Measurements from ENCODE around the gene ADPRH. TPM values are rescaled to one million over a fixed set of nuclear protein-coding genes. Genes with fewer than 3 reads are reported as not detected.

Gene ADPRH
- total RNA-seq, 4 donors from 2014 or later: 1.3 to 3.9 (median 2.3) TPM

DNA sequence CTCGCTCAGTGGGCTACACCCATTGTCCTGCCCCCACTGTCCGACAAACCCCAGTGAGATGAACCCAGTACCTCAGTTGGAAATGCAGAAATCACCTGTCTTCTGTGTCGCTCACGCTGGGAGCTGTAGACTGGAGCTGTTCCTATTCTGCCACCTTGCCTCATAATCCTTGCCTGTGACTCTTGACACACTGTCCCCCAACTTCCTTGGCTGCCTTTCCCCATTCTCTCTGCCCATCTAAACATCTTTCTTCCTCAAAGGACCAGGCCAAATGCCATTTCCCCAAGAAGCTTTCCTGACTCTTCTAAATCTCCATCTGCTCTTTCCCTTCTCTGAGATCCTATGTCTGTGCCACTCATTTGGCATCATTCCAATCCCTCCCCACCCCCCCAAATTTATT is 10.1 kb upstream of the ADPRH start:
- DNase-seq (ENCODE audit: low spot score in 2 of 2): no peak
- WGBS: 84% methylated on average over 4 of the region's 4 CpGs
- TF ChIP-seq POLR2AphosphoS5 (IDR thresholded peaks at IDR 0.05): no peak
- no peak for TF ChIP-seq EP300 (IDR thresholded peaks at IDR 0.05)
- TF ChIP-seq, protein P1, sequence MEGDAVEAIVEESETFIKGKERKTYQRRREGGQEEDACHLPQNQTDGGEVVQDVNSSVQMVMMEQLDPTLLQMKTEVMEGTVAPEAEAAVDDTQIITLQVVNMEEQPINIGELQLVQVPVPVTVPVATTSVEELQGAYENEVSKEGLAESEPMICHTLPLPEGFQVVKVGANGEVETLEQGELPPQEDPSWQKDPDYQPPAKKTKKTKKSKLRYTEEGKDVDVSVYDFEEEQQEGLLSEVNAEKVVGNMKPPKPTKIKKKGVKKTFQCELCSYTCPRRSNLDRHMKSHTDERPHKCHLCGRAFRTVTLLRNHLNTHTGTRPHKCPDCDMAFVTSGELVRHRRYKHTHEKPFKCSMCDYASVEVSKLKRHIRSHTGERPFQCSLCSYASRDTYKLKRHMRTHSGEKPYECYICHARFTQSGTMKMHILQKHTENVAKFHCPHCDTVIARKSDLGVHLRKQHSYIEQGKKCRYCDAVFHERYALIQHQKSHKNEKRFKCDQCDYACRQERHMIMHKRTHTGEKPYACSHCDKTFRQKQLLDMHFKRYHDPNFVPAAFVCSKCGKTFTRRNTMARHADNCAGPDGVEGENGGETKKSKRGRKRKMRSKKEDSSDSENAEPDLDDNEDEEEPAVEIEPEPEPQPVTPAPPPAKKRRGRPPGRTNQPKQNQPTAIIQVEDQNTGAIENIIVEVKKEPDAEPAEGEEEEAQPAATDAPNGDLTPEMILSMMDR (IDR thresholded peaks at IDR 0.05): no peak
- no peak for TF ChIP-seq POLR2A (IDR thresholded peaks at IDR 0.05)

DNA sequence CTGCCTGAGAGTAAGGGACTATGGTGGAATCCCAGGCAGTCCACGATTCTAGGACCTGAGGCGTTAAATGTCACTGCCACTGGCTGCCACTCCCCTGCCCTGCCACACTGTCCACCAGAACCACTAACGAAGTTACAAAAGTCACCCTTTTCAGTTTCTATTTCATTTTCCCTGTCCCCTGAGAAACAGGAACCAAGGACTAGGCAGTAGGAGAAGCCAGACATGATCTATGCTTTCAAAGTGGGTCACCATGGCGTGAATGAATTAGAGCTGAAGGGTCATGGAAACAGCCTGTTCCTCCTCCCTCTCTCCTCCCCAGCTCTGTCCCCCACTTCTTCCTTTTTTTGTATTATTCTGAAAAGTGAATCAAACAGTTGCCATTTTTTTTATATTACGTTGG is 9.1 kb upstream of the ADPRH start:
- no peak for DNase-seq (ENCODE audit: low spot score in 2 of 2)
- Histone ChIP-seq H3K27me3 (no peaks in the 10 kb centered on the region), H3K9me3 (no peaks in the 10 kb centered on the region), H3K4me1 (no peaks in the 10 kb centered on the region), H3K4me3 (no peak overlapping the region), H3K27ac (no peak overlapping the region), H3K36me3 (no peaks in the 10 kb centered on the region)
- WGBS: 73% methylated on average over 5 of the region's 5 CpGs
- no peak for TF ChIP-seq EP300 (IDR thresholded peaks at IDR 0.05)
- TF ChIP-seq POLR2AphosphoS5 (IDR thresholded peaks at IDR 0.05): no peak
- TF ChIP-seq, protein P1 (IDR thresholded peaks at IDR 0.05): no peak
- no peak for TF ChIP-seq POLR2A (IDR thresholded peaks at IDR 0.05)

More for the DNA sequence above, 10.1 kb upstream of the ADPRH start:
- no peak overlapping the region for H3K27ac ChIP-seq
- no peaks in the 10 kb centered on the region for H3K27me3 ChIP-seq
- no peak overlapping the region for H3K4me3 ChIP-seq
- no peaks in the 10 kb centered on the region for H3K4me1 ChIP-seq
- H3K9me3 ChIP-seq: no peaks in the 10 kb centered on the region
- no peaks in the 10 kb centered on the region for H3K36me3 ChIP-seq

DNA sequence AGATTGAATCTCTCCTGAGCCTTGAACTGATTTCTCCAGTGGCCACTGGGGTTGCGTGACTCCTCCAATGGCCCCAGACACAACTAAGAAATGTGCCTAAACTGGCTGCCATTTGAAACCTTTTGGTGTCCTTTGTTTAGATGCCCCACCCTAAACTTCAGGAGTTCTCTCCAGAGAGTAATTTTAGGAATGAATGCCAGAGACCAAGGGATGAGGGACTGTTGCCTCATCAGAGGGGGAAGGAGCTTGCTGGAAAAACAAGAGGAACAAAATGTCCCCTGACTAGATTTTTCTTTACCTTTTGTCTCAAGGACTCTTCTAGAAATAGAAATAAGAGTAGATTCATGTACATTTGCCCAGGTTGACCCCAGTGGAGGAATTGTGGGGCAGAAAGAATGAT is 8.1 kb upstream of the ADPRH start:
- TF ChIP-seq EP300 (IDR thresholded peaks at IDR 0.05) (no peak), POLR2A (IDR thresholded peaks at IDR 0.05) (no peak), POLR2AphosphoS5 (IDR thresholded peaks at IDR 0.05) (no peak)
- TF ChIP-seq, protein P1 (IDR thresholded peaks at IDR 0.05): no peak

DNA sequence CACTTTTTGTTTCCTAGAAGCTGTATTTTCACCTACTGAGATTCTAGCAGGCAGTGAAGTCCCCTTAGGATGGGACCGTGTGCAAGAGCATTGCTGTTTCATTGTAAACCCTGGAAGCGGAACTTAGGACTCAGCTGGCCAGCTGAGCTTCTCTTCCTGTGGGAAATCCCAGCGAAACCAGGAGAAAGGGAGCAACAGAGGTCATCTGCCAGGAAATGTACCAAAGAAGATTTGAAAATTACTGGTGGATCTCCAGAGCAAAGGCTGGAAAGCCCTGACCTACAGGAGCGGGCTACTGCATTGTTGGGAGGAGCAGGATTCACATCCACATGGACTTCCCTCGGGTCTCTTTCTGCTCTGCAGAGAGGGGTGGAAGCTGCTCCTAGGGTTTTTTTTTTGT is 7.6 kb upstream of the ADPRH start:
- no peaks in the 10 kb centered on the region for H3K4me1 ChIP-seq
- H3K36me3 ChIP-seq: no peaks in the 10 kb centered on the region
- H3K27ac ChIP-seq: no peak overlapping the region
- H3K4me3 ChIP-seq: no peak overlapping the region
- TF ChIP-seq, protein P1 (IDR thresholded peaks at IDR 0.05): no peak
- no peak for TF ChIP-seq POLR2A (IDR thresholded peaks at IDR 0.05)
- no peak for TF ChIP-seq POLR2AphosphoS5 (IDR thresholded peaks at IDR 0.05)
- TF ChIP-seq EP300 (IDR thresholded peaks at IDR 0.05): no peak
- no peaks in the 10 kb centered on the region for H3K27me3 ChIP-seq
- DNase-seq (ENCODE audit: low spot score in 2 of 2): no peak
- no peaks in the 10 kb centered on the region for H3K9me3 ChIP-seq
- WGBS: 38% methylated on average over 5 of the region's 5 CpGs

More for the DNA sequence above, 8.1 kb upstream of the ADPRH start:
- Histone ChIP-seq H3K4me1 (no peaks in the 10 kb centered on the region), H3K36me3 (no peaks in the 10 kb centered on the region), H3K27me3 (no peaks in the 10 kb centered on the region), H3K27ac (no peak overlapping the region), H3K9me3 (no peaks in the 10 kb centered on the region), H3K4me3 (no peak overlapping the region)
- DNase-seq (ENCODE audit: low spot score in 2 of 2): no peak
- WGBS: 94% methylated on average over 1 of the region's 1 CpG

DNA sequence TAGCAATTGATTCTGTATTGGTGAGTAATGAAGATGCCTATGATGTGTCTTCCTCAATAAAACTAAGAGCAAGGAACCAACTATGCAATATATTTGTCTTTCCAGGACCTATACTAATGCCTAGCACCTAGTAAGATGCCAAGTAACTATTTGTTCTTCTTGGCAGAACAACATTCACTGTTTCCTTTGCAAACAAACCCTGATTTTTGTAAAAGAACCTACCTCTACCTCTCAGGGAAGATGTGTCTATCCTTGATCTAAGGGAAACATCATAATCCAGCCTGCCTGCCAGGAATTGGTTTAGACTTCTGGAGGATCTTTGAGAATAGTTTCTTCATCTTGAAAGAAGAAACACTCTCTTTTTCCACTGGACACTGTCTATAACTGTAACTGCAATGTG is 3.8 kb upstream of the ADPRH start:
- Histone ChIP-seq H3K27ac (no peak overlapping the region), H3K4me1 (peaks cover 11% of the 10 kb centered on the region), H3K4me3 (no peak overlapping the region), H3K9me3 (no peaks in the 10 kb centered on the region), H3K36me3 (no peaks in the 10 kb centered on the region), H3K27me3 (no peaks in the 10 kb centered on the region)
- DNase-seq (ENCODE audit: low spot score in 2 of 2): no peak
- TF ChIP-seq POLR2AphosphoS5 (IDR thresholded peaks at IDR 0.05) (no peak), POLR2A (IDR thresholded peaks at IDR 0.05) (no peak), EP300 (IDR thresholded peaks at IDR 0.05) (no peak)
- TF ChIP-seq, protein P1 (IDR thresholded peaks at IDR 0.05): no peak

All from suprapubic skin (tissue), 4 donors.